Activated CD8-positive, alpha-beta T cell treated with anti-CD3 and anti-CD28 coated beads for 36 hours (primary cell): ENCODE data around the gene HGFAC. TPM values are rescaled to one million over a fixed set of nuclear protein-coding genes. Genes with fewer than 3 reads are reported as not detected.

Experiments used
- ATAC-seq: fragments of 200-7000 bp; cut with Tn5 transposase; one replicate; pipeline ENCODE4 v1.10.0; 2021; ENCODE audit warnings: mild to moderate bottlenecking, moderate library complexity
- CTCF ChIA-PET: fragments of 350-600 bp; sonication (Branson Sonifier 250); formaldehyde crosslinking; loops from one replicate; lab custom pipeline; 2021; ENCODE audit warnings: antibody characterized with exemption; lab: Charles Lee
- POLR2A ChIA-PET: fragments of 350-600 bp; sonication (Branson Sonifier 250); formaldehyde crosslinking; loops from one replicate; lab custom pipeline; 2021; ENCODE audit warnings: antibody characterized with exemption; lab: Charles Lee
- DNase-seq: peaks from one replicate; pipeline ENCODE4 v3.0.0-alpha.2; 2020
- H3K27ac Mint-ChIP-seq: one replicate; pipeline ENCODE4 v1.8.0; 2021; ENCODE audit warnings: mild to moderate bottlenecking, mixed read lengths
- H3K27me3 Mint-ChIP-seq: one replicate; pipeline ENCODE4 v1.8.0; 2021; ENCODE audit warnings: mixed read lengths
- H3K36me3 Mint-ChIP-seq: one replicate; pipeline ENCODE4 v1.8.0; 2021; ENCODE audit warnings: low read depth, mixed read lengths
- H3K4me1 Mint-ChIP-seq: one replicate; pipeline ENCODE4 v1.8.0; 2021; ENCODE audit warnings: low read depth, mixed read lengths
- H3K4me3 Mint-ChIP-seq: one replicate; pipeline ENCODE4 v1.8.0; 2021; ENCODE audit warnings: mild to moderate bottlenecking, moderate library complexity, mixed read lengths
- H3K9me3 Mint-ChIP-seq: one replicate; pipeline ENCODE4 v1.8.0; 2021; ENCODE audit warnings: mixed read lengths
- CTCF ChIP-seq: fragments of 200-600 bp; IDR thresholded peaks from one replicate; pipeline ENCODE4 v1.8.0; 2022; ENCODE audit warnings: antibody characterized with exemption, mild to moderate bottlenecking
- intact Hi-C: fragments of 100-400 bp; cut with micrococcal nuclease; formaldehyde crosslinking; loops from one replicate; pipeline ENCODE4 v1.10.0; 2022
- total RNA-seq, 2 experiments: library from RNA; stranded (reverse); gene quantifications; one replicate each; pipeline ENCODE4 v1.2.3, GENCODE V29; 2021

HGFAC gene
- total RNA-seq, 2 experiments from 2014 or later, result not detected

GRCh38 chr4:3489451-3489962, 47.7 kb downstream of the HGFAC start:
- CTCF ChIA-PET, result interaction anchor here (1.0 kb wide), 1 partner anchor 9 kb away, joined by 4 read pairs; no protein-coding TSS in a partner anchor
- Mint-ChIP-seq H3K4me1 (peaks cover 3% of the 10 kb centered on the region), H3K9me3 (no peaks in the 10 kb centered on the region), H3K27ac (no peak overlapping the region), H3K27me3 (peaks cover 19% of the 10 kb centered on the region), H3K4me3 (no peak overlapping the region), H3K36me3 (no peaks in the 10 kb centered on the region)
- peak; percentile 56 for DNase-seq
- intact Hi-C loops, result no loop called here
- POLR2A ChIA-PET, result no interaction called here
- ATAC-seq, result peak; percentile 43
- TF ChIP-seq CTCF, result no peak

DNA sequence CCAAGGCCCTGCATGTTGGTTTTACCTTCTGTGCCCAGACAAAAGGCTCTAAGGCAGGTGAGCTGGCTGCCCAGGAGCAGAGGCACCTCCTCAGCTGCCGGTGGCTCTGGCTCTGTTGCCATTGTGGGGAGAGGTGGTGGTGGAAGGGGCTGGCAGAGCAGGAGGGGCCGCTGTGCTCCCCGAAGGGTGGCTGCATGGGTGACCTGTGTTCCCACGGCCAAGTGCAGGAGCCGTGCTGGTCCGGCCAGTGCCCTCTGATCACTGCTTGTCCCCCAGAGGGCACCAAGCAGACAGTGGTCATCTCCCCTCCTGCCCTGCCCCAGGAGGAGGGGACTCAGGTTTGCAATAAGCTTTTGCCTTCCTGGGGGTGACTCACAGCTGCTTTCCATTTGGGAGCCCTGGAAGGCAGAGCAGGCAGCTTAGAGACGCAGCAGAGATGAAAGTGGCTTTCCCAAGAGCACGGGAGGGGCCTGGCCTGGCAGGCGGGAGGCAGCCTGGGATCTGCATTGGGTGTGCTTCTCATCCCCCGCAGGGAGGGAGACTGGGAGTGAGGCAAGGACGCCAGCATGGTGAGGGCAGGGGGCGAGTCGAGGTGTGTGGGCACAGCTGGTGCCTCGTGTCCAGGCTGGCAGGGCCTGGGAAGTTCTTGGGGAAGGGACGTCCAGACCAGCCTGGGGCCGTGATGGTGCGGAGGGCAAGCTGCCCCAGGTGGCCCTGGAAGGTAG, 50.1 kb downstream of the HGFAC start:
- ATAC-seq, result no peak
- POLR2A ChIA-PET, result interaction anchor here (0.6 to 0.7 kb wide), 2 partner anchors 10 to 928 kb away, joined by 3 to 4 read pairs; no protein-coding TSS in a partner anchor
- TF ChIP-seq CTCF, result no peak
- CTCF ChIA-PET, result interaction anchor here (2.5 kb wide), 1 partner anchor 11 kb away, joined by 8 read pairs; no protein-coding TSS in a partner anchor
- peaks cover 18% of the 10 kb centered on the region for H3K27me3 Mint-ChIP-seq
- no peaks in the 10 kb centered on the region for H3K4me1 Mint-ChIP-seq
- no peak for DNase-seq
- no peak overlapping the region for H3K27ac Mint-ChIP-seq
- H3K9me3 Mint-ChIP-seq, result no peaks in the 10 kb centered on the region
- H3K36me3 Mint-ChIP-seq, result no peaks in the 10 kb centered on the region
- no peak overlapping the region for H3K4me3 Mint-ChIP-seq
- intact Hi-C loops, result no loop called here

- no peak overlapping the region for H3K27ac Mint-ChIP-seq
- ChIA-PET CTCF (interaction anchor here (2.5 kb wide), 1 partner anchor 12 kb away, joined by 8 read pairs; no protein-coding TSS in a partner anchor), POLR2A (no interaction called here)
- no peaks in the 10 kb centered on the region for H3K4me1 Mint-ChIP-seq
- H3K4me3 Mint-ChIP-seq, result no peak overlapping the region
- intact Hi-C loops, result no loop called here
- ATAC-seq (no peak), DNase-seq (no peak)
- no peak for TF ChIP-seq CTCF
- no peaks in the 10 kb centered on the region for H3K9me3 Mint-ChIP-seq
- no peaks in the 10 kb centered on the region for H3K36me3 Mint-ChIP-seq
- peaks cover 18% of the 10 kb centered on the region for H3K27me3 Mint-ChIP-seq
Observed at GRCh38 chr4:3492741-3493719, 51.3 kb downstream of the HGFAC start.

GRCh38 chr4:3493720-3494461, 52.1 kb downstream of the HGFAC start:
- Mint-ChIP-seq H3K36me3 (no peaks in the 10 kb centered on the region), H3K9me3 (no peaks in the 10 kb centered on the region), H3K4me3 (no peak overlapping the region), H3K4me1 (no peaks in the 10 kb centered on the region), H3K27me3 (peaks cover 17% of the 10 kb centered on the region), H3K27ac (no peak overlapping the region)
- intact Hi-C loops, result no loop called here
- ATAC-seq, result no peak
- ChIA-PET POLR2A (no interaction called here), CTCF (no interaction called here)
- TF ChIP-seq CTCF, result no peak
- DNase-seq, result no peak
